Measurements from ENCODE around the gene RND2. TPM values are rescaled to one million over a fixed set of nuclear protein-coding genes. Genes with fewer than 3 reads are reported as not detected.
A peak's percentile ranks its signal among the peaks of the same experiment; 100 is the strongest.
"Not testable (repeated sequence)": the region's sequence is repeated elsewhere in the genome, so short reads cannot be mapped to it uniquely, and the experiment has no call there.

The RND2 gene
- total RNA-seq, 2 experiments from 2014 or later: not detected

DNA sequence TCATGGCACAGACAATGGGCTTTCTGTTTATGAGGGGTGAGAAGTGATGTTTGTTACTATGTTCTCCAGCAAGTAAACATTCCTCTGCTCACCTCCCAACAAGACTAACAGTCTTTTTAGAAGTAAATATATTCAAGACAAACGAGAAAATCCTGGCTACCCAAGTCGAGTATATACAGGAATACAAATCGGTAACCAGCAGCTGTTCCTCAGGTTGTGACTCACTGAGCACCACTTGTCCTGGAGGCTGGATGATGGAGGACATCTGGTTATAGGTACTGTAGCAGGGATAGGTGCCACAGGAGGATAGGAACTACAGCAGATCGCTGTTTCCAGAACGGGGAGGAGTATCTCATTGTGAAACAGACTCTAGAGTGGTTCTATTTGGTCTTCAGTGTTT is 32.2 kb upstream of the RND2 start:
- DNase-seq: no peak
- H3K4me3 Mint-ChIP-seq: no peak overlapping the region
- peaks cover 57% of the 10 kb centered on the region for H3K36me3 Mint-ChIP-seq (ENCODE audit: low read depth)
- H3K4me1 Mint-ChIP-seq: peaks cover 8% of the 10 kb centered on the region
- no peak overlapping the region for H3K27ac Mint-ChIP-seq
- no peaks in the 10 kb centered on the region for H3K9me3 Mint-ChIP-seq
- POLR2A ChIA-PET: no interaction called here
- H3K27me3 Mint-ChIP-seq: no peaks in the 10 kb centered on the region
- CTCF ChIA-PET: no interaction called here

DNA sequence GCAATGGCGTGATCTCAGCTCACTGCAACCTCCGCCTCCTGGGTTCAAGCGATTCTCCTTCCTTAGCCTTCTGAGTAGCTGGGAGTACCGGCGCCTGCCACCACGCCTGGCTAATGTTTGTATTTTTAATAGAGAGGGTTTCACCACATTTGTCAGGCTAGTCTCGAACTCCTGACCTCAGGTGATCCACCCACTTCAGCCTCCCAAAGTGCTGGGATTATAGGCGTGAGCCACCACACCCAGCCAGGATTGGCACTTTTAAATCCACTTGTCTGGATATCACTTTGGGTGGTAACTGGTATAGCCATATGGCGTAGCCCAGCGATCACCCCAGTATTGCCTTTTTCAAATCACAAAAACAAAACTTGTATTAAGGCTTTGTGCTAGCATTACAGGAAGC is 31.1 kb upstream of the RND2 start:
- peaks cover 55% of the 10 kb centered on the region for H3K36me3 Mint-ChIP-seq (ENCODE audit: low read depth)
- H3K27ac Mint-ChIP-seq, POLR2A ChIA-PET: not testable (repeated sequence)

GRCh38 chr17:42997390-42997983 is 27.5 kb upstream of the RND2 start:
- peaks cover 56% of the 10 kb centered on the region for H3K36me3 Mint-ChIP-seq (ENCODE audit: low read depth)
- no peak for DNase-seq
- H3K9me3 Mint-ChIP-seq: no peaks in the 10 kb centered on the region
- no peaks in the 10 kb centered on the region for H3K27me3 Mint-ChIP-seq
- H3K27ac Mint-ChIP-seq: peak overlapping the region; percentile 96
- H3K4me3 Mint-ChIP-seq: peak overlapping the region; percentile 94
- ChIA-PET POLR2A (interaction anchor here (0.6 to 3.4 kb wide), 40 partner anchors 10 to 1132 kb away, joined by 3 to 103 read pairs (median 8); partner anchors contain the start of genes AARSD1, BECN1, BRCA1 and DHX8), CTCF (interaction anchor here (0.8 to 2.9 kb wide), 27 partner anchors 9 to 1073 kb away, joined by 3 to 24 read pairs (median 4); partner anchors contain the start of genes AARSD1, BECN1, COA3 and DHX8)
- peaks cover 35% of the 10 kb centered on the region for H3K4me1 Mint-ChIP-seq

More for the DNA sequence above, 31.1 kb upstream of the RND2 start:
- CTCF ChIA-PET, DNase-seq, H3K27me3 Mint-ChIP-seq, H3K9me3 Mint-ChIP-seq, H3K4me3 Mint-ChIP-seq: not testable (repeated sequence)
- H3K4me1 Mint-ChIP-seq: peaks cover 10% of the 10 kb centered on the region

DNA sequence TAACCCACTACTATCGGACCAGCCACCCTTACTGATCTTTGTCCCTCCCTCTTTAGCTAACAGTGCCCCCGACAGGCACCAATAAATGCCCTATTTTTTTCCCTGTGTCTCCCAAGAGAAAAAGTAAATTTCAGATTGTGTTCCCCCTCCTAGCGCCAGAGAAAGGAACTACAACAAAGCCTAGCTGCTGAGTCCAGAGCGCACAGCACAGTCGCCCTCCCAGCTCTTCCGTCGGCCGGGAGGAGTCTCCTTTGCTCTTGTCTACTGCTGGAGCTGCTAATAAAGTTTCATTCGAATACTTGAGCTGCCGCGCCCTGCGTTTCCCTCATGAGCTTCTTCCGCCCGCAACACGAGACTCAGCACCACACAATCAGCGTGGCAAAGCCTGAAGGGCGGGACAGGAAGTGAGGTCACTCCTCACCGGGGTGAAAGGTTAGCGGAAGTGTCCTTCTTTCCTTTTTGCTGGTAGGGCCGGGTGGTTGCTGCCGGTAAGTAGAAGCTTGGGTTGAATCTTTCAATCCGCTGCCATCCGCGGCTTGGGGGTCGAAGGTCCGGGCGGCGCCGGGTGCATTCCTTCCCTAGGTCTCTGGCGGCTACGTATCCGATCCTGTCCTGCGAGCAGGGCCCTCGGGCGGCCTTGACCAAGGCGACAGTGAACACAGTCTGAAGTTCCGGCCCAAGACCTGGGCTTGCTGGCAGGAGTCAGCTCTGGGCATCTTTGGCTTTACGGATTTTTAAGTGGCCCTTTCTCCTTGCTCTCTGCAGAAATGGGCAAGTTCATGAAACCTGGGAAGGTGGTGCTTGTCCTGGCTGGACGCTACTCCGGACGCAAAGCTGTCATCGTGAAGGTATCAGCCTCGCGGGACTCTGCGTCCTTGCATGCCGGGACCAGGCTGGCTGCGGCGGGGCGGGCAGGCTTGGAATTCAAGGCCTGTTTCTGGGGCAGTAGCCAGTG is 26.8 kb upstream of the RND2 start, which contains the start of gene RPL27:
RPL27 (plus strand) TSS at position 436 of the 955 bp plus-strand sequence; CDS start at position 768, 332 bp downstream.
- Mint-ChIP-seq H3K4me1 (peaks cover 35% of the 10 kb centered on the region), H3K27ac (peak within 1 kb of the TSS; percentile 96), H3K36me3 (ENCODE audit: low read depth) (peaks cover 58% of the 10 kb centered on the region), H3K4me3 (peak within 1 kb of the TSS; percentile 94), H3K9me3 (no peaks in the 10 kb centered on the region), H3K27me3 (no peaks in the 10 kb centered on the region)
- peak; percentile 98 for DNase-seq
- ChIA-PET CTCF (interaction anchor here (0.7 to 2.9 kb wide), 30 partner anchors 8 to 1072 kb away, joined by 3 to 24 read pairs (median 4); partner anchors contain the start of genes AARSD1, BECN1, COA3 and DHX8), POLR2A (interaction anchor here (0.6 to 3.4 kb wide), 43 partner anchors 11 to 1133 kb away, joined by 3 to 103 read pairs (median 7); partner anchors contain the start of genes AARSD1, BECN1, BRCA1 and DHX8)

GRCh38 chr17:42999003-42999525 is 26.0 kb upstream of the RND2 start:
- H3K36me3 Mint-ChIP-seq (ENCODE audit: low read depth): peaks cover 59% of the 10 kb centered on the region
- CTCF ChIA-PET: interaction anchor here (1.0 to 2.9 kb wide), 8 partner anchors 12 to 1071 kb away, joined by 3 to 22 read pairs (median 4); partner anchors contain the start of genes BECN1, G6PC3, PSMC3IP and RUNDC1

DNA sequence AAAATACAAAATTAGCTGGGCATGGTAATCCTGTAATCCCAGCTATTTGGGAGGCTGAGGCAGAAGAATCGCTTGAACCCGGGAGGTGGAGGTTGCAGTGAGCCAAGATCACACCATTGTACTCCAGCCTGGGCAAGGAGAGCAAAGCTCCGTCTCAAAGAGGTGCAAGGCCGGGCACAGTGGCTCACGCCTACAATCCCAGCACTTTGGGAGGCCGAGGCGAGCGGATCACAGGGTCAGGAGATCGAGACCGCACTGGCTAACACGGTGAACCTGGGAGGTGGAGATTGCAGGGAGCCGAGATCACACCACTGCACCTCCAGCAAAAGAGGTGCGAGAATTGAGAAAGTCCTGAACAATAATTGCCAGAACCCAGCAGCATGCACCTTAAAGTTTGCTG is 24.1 kb upstream of the RND2 start:
- CTCF ChIA-PET, POLR2A ChIA-PET, H3K9me3 Mint-ChIP-seq, DNase-seq, H3K27ac Mint-ChIP-seq, H3K27me3 Mint-ChIP-seq, H3K4me3 Mint-ChIP-seq: not testable (repeated sequence)
- Mint-ChIP-seq H3K36me3 (ENCODE audit: low read depth) (peaks cover 54% of the 10 kb centered on the region), H3K4me1 (peaks cover 38% of the 10 kb centered on the region)

More at GRCh38 chr17:42999003-42999525, 26.0 kb upstream of the RND2 start:
- DNase-seq: no peak
- H3K4me3 Mint-ChIP-seq: peak overlapping the region; percentile 94
- H3K4me1 Mint-ChIP-seq: peaks cover 38% of the 10 kb centered on the region
- H3K9me3 Mint-ChIP-seq: no peaks in the 10 kb centered on the region
- H3K27ac Mint-ChIP-seq: peak overlapping the region; percentile 96
- no peaks in the 10 kb centered on the region for H3K27me3 Mint-ChIP-seq
- POLR2A ChIA-PET: interaction anchor here (0.9 to 3.4 kb wide), 28 partner anchors 11 to 485 kb away, joined by 3 to 103 read pairs (median 14); partner anchors contain the start of genes AARSD1, BECN1, BRCA1 and DHX8

DNA sequence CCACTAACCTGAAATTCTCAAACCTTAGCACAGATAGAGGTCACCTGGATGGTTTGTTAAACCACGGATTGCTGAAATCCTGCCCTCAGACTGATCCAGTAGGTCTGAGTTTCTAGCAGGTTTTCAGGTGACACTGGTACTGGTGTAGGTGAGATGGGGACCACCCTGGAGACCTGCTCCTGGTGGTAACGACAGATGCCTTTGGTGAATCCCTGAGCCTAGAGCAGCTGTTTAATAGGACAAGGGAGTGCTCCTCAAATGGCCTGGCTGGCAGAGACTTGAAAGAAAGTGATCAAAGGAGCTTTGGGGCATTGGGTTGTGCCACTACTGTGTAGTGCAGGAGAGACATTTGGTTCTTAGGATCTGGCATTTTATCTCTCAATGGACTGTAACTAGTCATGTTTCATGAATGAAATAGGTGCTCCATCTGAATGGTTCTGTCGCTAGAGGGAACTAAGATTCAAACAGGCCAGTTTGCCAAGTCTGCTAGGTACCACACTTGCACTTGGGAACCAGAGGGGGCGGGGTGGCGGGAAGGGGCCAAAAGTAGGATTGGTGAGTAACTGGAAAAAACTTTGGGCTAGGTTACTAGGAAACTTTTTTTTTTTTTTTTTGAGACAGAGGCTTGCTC is 21.4 kb upstream of the RND2 start:
- no peaks in the 10 kb centered on the region for H3K9me3 Mint-ChIP-seq
- H3K27ac Mint-ChIP-seq: peak overlapping the region; percentile 52
- H3K4me3 Mint-ChIP-seq: no peak overlapping the region
- no peaks in the 10 kb centered on the region for H3K27me3 Mint-ChIP-seq
- ChIA-PET CTCF (no interaction called here), POLR2A (interaction anchor here (0.9 kb wide), 1 partner anchor 312 kb away, joined by 3 read pairs; no protein-coding TSS in a partner anchor)
- peaks cover 60% of the 10 kb centered on the region for H3K36me3 Mint-ChIP-seq (ENCODE audit: low read depth)
- H3K4me1 Mint-ChIP-seq: peaks cover 39% of the 10 kb centered on the region
- no peak for DNase-seq

- CTCF ChIA-PET: interaction anchor here (0.5 to 2.1 kb wide), 7 partner anchors 9 to 308 kb away, joined by 3 to 24 read pairs (median 3); partner anchors contain the start of genes BECN1 and RPL27
- peak within 1 kb of the TSS; percentile 100 for H3K27ac Mint-ChIP-seq
- no peaks in the 10 kb centered on the region for H3K27me3 Mint-ChIP-seq
- H3K4me3 Mint-ChIP-seq: peak within 1 kb of the TSS; percentile 100
- POLR2A ChIA-PET: interaction anchor here (0.6 to 8.1 kb wide), 16 partner anchors 9 to 354 kb away, joined by 3 to 103 read pairs (median 4); partner anchors contain the start of gene RPL27
- no peaks in the 10 kb centered on the region for H3K9me3 Mint-ChIP-seq
- H3K36me3 Mint-ChIP-seq (ENCODE audit: low read depth): peaks cover 49% of the 10 kb centered on the region
- H3K4me1 Mint-ChIP-seq: peaks cover 34% of the 10 kb centered on the region
- peak; percentile 92 for DNase-seq
These were observed 18.1 kb upstream of the RND2 start, which contains the start of gene IFI35 for GRCh38 chr17:43006639-43007551. Gene IFI35 (plus strand): TSS chr17:43006784. CDS start chr17:43006948, 164 bp downstream.

GRCh38 chr17:43010667-43011308 is 14.2 kb upstream of the RND2 start:
- POLR2A ChIA-PET: interaction anchor here (2.0 to 8.1 kb wide), 2 partner anchors 13 to 304 kb away, joined by 6 to 103 read pairs; partner anchors contain the start of gene RPL27
- CTCF ChIA-PET: interaction anchor here (0.9 to 1.0 kb wide), 2 partner anchors 13 to 113 kb away, joined by 3 read pairs; partner anchors contain the start of gene RPL27
- H3K27me3 Mint-ChIP-seq: no peaks in the 10 kb centered on the region
- H3K4me1 Mint-ChIP-seq: peaks cover 30% of the 10 kb centered on the region
- no peaks in the 10 kb centered on the region for H3K9me3 Mint-ChIP-seq
- H3K27ac Mint-ChIP-seq: peak overlapping the region; percentile 6
- H3K36me3 Mint-ChIP-seq (ENCODE audit: low read depth): peaks cover 57% of the 10 kb centered on the region
- no peak for DNase-seq
- no peak overlapping the region for H3K4me3 Mint-ChIP-seq

- H3K4me1 Mint-ChIP-seq: peaks cover 25% of the 10 kb centered on the region
- POLR2A ChIA-PET: interaction anchor here (2.0 to 8.1 kb wide), 2 partner anchors 14 to 303 kb away, joined by 6 to 103 read pairs; partner anchors contain the start of gene RPL27
- H3K9me3 Mint-ChIP-seq: no peaks in the 10 kb centered on the region
- H3K36me3 Mint-ChIP-seq (ENCODE audit: low read depth): peaks cover 53% of the 10 kb centered on the region
- no peak overlapping the region for H3K4me3 Mint-ChIP-seq
- no peaks in the 10 kb centered on the region for H3K27me3 Mint-ChIP-seq
- no peak for DNase-seq
- CTCF ChIA-PET: interaction anchor here (0.9 kb wide), 1 partner anchor 112 kb away, joined by 3 read pairs; no protein-coding TSS in a partner anchor
- no peak overlapping the region for H3K27ac Mint-ChIP-seq
These were observed 13.1 kb upstream of the RND2 start for GRCh38 chr17:43011728-43012472.

All from activated CD4-positive, alpha-beta memory T cell treated with anti-CD3 and anti-CD28 coated beads, Interleukin-2, amount 10 ng/mL, durations not matched to agents 7 days and 5 days (primary cell).